Ovary (tissue), 9 donors: ENCODE measurements around the gene WDR36. TPM values are rescaled to one million over a fixed set of nuclear protein-coding genes. Genes with fewer than 3 reads are reported as not detected.
"Not testable (repeated sequence)": the region's sequence is repeated elsewhere in the genome, so short reads cannot be mapped to it uniquely, and the experiment has no call there.

Experiments used
- DNase-seq, 5 donors: peaks; one replicate each; pipeline ENCODE4 v3.0.0-alpha.2; 2019 to 2020
- H3K27ac ChIP-seq, 2 donors: fragments of 200-600 bp; one replicate each; pipeline versions ENCODE4 v1.5.1 to v1.8.0; 2019 to 2022
- H3K27me3 ChIP-seq: fragments of 200-600 bp; one replicate; pipeline ENCODE4 v1.8.0; 2022
- H3K36me3 ChIP-seq: fragments of 200-600 bp; sonication (generic); one replicate; pipeline ENCODE4 v1.5.1; 2019
- H3K4me1 ChIP-seq: one replicate; pipeline ENCODE4 v1.8.1; 2013; ENCODE audit warnings: mild to moderate bottlenecking, moderate library complexity; ENCODE audit not compliant: insufficient read depth
- H3K4me3 ChIP-seq: fragments of 200-600 bp; sonication (generic); one replicate; pipeline ENCODE4 v1.5.1; 2017
- H3K9me3 ChIP-seq, 2 donors: fragments of 200-600 bp in 1 of 2; sonication (generic) in 1 of 2; one replicate each; pipeline versions ENCODE4 v1.5.1 to v1.8.1; 2013 to 2019; ENCODE audit warnings: mild to moderate bottlenecking in 1 of 2, moderate library complexity in 1 of 2
- EP300 ChIP-seq: sonication (generic); formaldehyde crosslinking; IDR thresholded peaks from one replicate; pipeline ENCODE4 v1.6.1; 2017; ENCODE audit warnings: antibody characterized with exemption
- POLR2A ChIP-seq: fragments of 450-650 bp; IDR thresholded peaks from one replicate; pipeline ENCODE4 v1.6.1; 2017; ENCODE audit warnings: antibody characterized with exemption, mild to moderate bottlenecking, moderate library complexity
- WGBS, 3 donors: extraction: QIAGEN DNeasy Blood & Tissue Kit in 1 of 3; methylation state at CpG; one replicate each; pipeline versions ENCODE4 v1.1.5 to v1.1.7; 2013 to 2017; 5-methylcytosine and 5-hydroxymethylcytosine counted together
- intact Hi-C, 4 donors: fragments of 100-400 bp; cut with DNase I; formaldehyde crosslinking; loops; one replicate each; pipeline versions ENCODE4 v1.11.0 to v1.15.1; 2022 to 2023
- polyA plus RNA-seq, 2 donors: library from polyadenylated mRNA; stranded (reverse); fragments of 200-250 nt in 1 of 2; fragments of 350-450 nt in 1 of 2; fragmentation: Illumina TruSeq in 1 of 2; extraction: RNeasy Lipid Tissue Mini Kit (QIAGEN cat#74804) in 1 of 2; gene quantifications; one replicate each; pipeline ENCODE4 v1.2.3, GENCODE V29; 2013 to 2014
- total RNA-seq, 7 donors: library from RNA; depleted of rRNA in 2 of 7; stranded (reverse); fragments of >200 nt in 2 of 7; fragmentation: NEBNext Ultra II Directional in 3 of 7; extraction: Animal tissue kit (Norgen Biotek cat#: 25700) in 3 of 7; gene quantifications; one replicate each; pipeline versions ENCODE4 v1.1.0 to v1.2.4, GENCODE V29; 2016 to 2023
- TF ChIP-seq, protein P1 (sequence below), 3 donors: fragments of 450-650 bp in 2 of 3; fragments of 200-600 bp in 1 of 3; IDR thresholded peaks; one replicate each; pipeline versions ENCODE4 v1.5.1 to v1.8.0; 2016 to 2022; ENCODE audit warnings: antibody characterized with exemption in 3 of 3, mild to moderate bottlenecking in 1 of 3
- donor health status: DM: no; HTN: no; CAD: no; lungs with moderate emphysema.
- donor health status: DM: no; HTN: no; CAD: no.
- donor health status: Bipolar disorder and iron deficiency.
- donor health status: DM: yes; HTN: yes; CAD: no.
- donor health status: DM: no; HTN: no; CAD: no.
- donor health status: DM: yes; HTN: yes; CAD: no.

WDR36 gene
- total and polyA plus RNA-seq, 9 donors = 7.0 to 36.9 (median 24.9) TPM

DNA sequence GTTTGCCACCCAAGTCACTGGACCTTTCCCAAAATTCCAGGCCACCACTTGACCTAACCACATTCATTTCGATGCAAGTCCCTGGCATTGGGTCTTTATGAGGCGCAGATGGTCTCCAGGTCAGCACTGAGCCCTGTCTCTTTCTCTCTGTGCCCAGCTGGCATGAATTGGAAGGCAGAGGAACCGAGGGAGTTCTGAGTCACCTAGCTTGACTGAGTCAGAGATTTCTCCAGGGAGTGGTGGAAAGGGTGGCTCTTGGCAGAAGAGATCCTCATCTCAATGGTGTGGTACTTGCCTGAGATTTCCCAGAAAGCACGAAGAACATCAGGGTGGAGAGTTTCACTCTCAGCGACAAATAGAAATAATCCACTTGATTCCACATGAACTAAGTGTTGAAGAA is 43.8 kb downstream of the WDR36 start:
- H3K36me3 ChIP-seq = no peaks in the 10 kb centered on the region
- H3K4me3 ChIP-seq = no peak overlapping the region
- H3K9me3 ChIP-seq = no peaks in the 10 kb centered on the region
- peaks cover 14% of the 10 kb centered on the region for H3K4me1 ChIP-seq
- DNase-seq = no peak
- intact Hi-C loops = no loop called here
- TF ChIP-seq, protein P1, sequence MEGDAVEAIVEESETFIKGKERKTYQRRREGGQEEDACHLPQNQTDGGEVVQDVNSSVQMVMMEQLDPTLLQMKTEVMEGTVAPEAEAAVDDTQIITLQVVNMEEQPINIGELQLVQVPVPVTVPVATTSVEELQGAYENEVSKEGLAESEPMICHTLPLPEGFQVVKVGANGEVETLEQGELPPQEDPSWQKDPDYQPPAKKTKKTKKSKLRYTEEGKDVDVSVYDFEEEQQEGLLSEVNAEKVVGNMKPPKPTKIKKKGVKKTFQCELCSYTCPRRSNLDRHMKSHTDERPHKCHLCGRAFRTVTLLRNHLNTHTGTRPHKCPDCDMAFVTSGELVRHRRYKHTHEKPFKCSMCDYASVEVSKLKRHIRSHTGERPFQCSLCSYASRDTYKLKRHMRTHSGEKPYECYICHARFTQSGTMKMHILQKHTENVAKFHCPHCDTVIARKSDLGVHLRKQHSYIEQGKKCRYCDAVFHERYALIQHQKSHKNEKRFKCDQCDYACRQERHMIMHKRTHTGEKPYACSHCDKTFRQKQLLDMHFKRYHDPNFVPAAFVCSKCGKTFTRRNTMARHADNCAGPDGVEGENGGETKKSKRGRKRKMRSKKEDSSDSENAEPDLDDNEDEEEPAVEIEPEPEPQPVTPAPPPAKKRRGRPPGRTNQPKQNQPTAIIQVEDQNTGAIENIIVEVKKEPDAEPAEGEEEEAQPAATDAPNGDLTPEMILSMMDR (IDR thresholded peaks at IDR 0.05) = no peak
- TF ChIP-seq EP300 (no peak), POLR2A (no peak)
- WGBS, 3 donors = 86 to 94% (median 92%) methylated on average over 5 of the region's 5 CpGs
- H3K27me3 ChIP-seq = no peaks in the 10 kb centered on the region
- no peak overlapping the region for H3K27ac ChIP-seq

DNA sequence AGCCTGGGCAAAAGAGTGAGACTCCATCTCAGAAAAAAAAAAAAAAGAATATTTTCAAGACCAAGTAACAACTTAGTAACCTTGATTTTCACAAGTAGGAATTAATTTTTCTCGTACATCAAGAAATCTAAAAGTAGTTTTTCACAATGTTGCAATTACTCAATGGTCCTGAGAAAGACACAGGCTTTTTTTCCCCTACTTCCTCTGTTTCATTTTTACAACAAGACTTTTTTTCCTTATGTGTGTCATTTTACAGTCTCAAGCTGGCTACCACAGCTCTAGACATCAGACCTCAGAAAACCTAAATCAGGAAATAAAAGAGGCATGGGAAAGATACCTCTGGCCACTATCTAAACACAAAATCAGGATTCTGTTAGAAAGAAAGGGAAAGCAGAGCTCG is 45.9 kb downstream of the WDR36 start:
- Histone ChIP-seq H3K36me3 (no peaks in the 10 kb centered on the region), H3K27ac (no peak overlapping the region), H3K4me3 (no peak overlapping the region), H3K27me3 (no peaks in the 10 kb centered on the region), H3K4me1 (peaks cover 11% of the 10 kb centered on the region), H3K9me3 (no peaks in the 10 kb centered on the region)
- WGBS, 3 donors = 43 to 97% (median 63%) methylated on average over 2 of the region's 2 CpGs
- TF ChIP-seq, protein P1 (IDR thresholded peaks at IDR 0.05) = no peak
- TF ChIP-seq POLR2A (no peak), EP300 (no peak)
- intact Hi-C loops = no loop called here
- no peak for DNase-seq

DNA sequence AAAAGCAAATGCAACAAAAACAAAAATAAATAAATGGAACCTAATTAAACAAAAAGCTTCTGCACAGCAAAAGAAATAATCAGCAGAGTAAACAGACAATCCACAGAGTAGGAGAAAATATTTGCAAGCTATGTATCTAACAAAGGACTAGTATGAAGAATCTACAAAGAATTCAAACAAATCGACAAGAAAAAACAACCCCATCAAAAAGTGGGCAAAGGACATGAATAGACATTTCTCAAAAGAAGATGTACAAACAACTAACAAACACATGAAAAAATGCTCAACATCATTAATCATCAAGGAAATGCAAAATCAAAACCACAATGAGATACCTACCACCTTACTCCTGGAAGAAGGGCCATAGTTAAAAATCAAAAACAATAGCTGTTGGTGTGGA is 49.3 kb downstream of the WDR36 start:
- H3K4me3 ChIP-seq, H3K4me1 ChIP-seq, DNase-seq, intact Hi-C loops, H3K9me3 ChIP-seq, H3K27me3 ChIP-seq, H3K27ac ChIP-seq, H3K36me3 ChIP-seq: not testable (repeated sequence)
- 86 to 98% (median 88%) methylated on average over 1 of the region's 1 CpG for WGBS, 3 donors

DNA sequence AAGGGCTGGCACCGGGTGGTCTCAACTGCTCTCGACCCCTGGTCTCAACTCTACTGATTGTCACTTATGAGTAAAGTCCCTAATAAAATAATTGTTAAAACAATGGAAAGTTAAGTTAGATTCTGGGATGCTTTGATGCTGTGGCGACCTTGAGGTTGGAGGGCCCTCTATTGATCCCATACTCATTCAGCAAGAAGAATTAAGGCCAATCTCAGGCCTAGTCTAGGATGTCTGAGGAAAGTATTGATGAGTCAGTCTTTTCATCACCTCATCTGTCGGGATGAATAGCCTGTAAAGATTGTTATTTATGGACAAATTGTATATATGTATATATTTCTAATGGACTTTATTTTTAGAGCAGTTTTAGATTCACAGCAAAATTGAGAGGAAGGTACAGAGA is 50.8 kb downstream of the WDR36 start:
- no peak for DNase-seq
- H3K4me3 ChIP-seq = no peak overlapping the region
- H3K4me1 ChIP-seq = no peaks in the 10 kb centered on the region
- intact Hi-C loops = no loop called here
- TF ChIP-seq POLR2A (no peak), EP300 (no peak)
- TF ChIP-seq, protein P1 (IDR thresholded peaks at IDR 0.05) = no peak
- H3K36me3 ChIP-seq = no peaks in the 10 kb centered on the region
- H3K9me3 ChIP-seq = no peaks in the 10 kb centered on the region
- no peaks in the 10 kb centered on the region for H3K27me3 ChIP-seq
- WGBS, 3 donors = 95 to 99% (median 95%) methylated on average over 4 of the region's 4 CpGs
- no peak overlapping the region for H3K27ac ChIP-seq

DNA sequence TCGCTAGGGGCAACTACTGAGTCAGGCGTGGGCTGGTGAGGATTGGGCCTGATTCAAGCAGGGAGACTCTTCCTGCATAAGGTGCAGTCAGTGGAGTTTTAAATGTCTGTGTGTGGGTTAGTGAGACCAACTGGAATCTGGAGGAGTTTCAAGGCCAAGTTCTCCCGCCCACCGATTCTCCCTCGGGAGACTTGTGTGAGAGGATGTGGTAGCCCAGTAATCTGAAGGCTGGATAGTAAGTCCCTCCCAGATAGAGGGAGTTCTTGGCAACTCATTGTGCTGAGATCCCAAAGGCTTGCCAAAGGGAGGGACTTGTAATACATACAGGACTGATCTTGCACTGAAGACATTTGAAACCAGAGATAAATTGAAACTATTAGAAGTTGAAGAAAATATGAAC is 51.8 kb downstream of the WDR36 start:
- no peaks in the 10 kb centered on the region for H3K36me3 ChIP-seq
- H3K4me3 ChIP-seq = no peak overlapping the region
- peak; percentile 77 to 88 (median 79) for DNase-seq
- TF ChIP-seq EP300 = no peak
- TF ChIP-seq, protein P1 (IDR thresholded peaks at IDR 0.05) = no peak
- TF ChIP-seq POLR2A = no peak
- no peaks in the 10 kb centered on the region for H3K4me1 ChIP-seq
- H3K27me3 ChIP-seq = no peaks in the 10 kb centered on the region
- intact Hi-C loops = no loop called here
- WGBS, 3 donors = 5 to 7% (median 6%) methylated on average over 5 of the region's 5 CpGs
- H3K27ac ChIP-seq = peak overlapping the region in 1 of 2 donors; percentile 16
- no peaks in the 10 kb centered on the region for H3K9me3 ChIP-seq
